ENCODE measurements around the gene FST.

The FST gene

GRCh38 chr5:53475320-53475719 lies 5.1 kb upstream of the FST start:
- DNase-seq (ENCODE audit: low read depth): no peak

GRCh38 chr5:53476019-53476418 lies 4.4 kb upstream of the FST start:
- DNase-seq (ENCODE audit: low read depth): no peak

- DNase-seq (ENCODE audit: low read depth): no peak
These were observed 3.6 kb upstream of the FST start for GRCh38 chr5:53476531-53477480.

GRCh38 chr5:53478411-53479044 lies 1.9 kb upstream of the FST start:
- no peak for DNase-seq (ENCODE audit: low read depth)

GRCh38 chr5:53479045-53479589 lies 1.3 kb upstream of the FST start:
- no peak for DNase-seq (ENCODE audit: low read depth)

GRCh38 chr5:53479590-53480415 lies 626 bp upstream of the FST start:
- no peak for DNase-seq (ENCODE audit: low read depth)

GRCh38 chr5:53481159-53481886 lies 894 bp downstream of the FST start:
- DNase-seq (ENCODE audit: low read depth): no peak

- DNase-seq (ENCODE audit: low read depth): no peak
These were observed 1.7 kb downstream of the FST start for GRCh38 chr5:53481887-53482716.

- no peak for DNase-seq (ENCODE audit: low read depth)
These were observed 2.5 kb downstream of the FST start for GRCh38 chr5:53482717-53483638.

GRCh38 chr5:53487436-53487835 lies 7.0 kb downstream of the FST start:
- DNase-seq (ENCODE audit: low read depth): no peak

- DNase-seq (ENCODE audit: low read depth): no peak
These were observed 7.8 kb downstream of the FST start for GRCh38 chr5:53488195-53488722.

- DNase-seq (ENCODE audit: low read depth): no peak
These were observed 10.3 kb downstream of the FST start for GRCh38 chr5:53490747-53491146.

- no peak for DNase-seq (ENCODE audit: low read depth)
These were observed 20.6 kb downstream of the FST start for GRCh38 chr5:53501054-53501453.

GRCh38 chr5:53503562-53504218 lies 23.3 kb downstream of the FST start:
- no peak for DNase-seq (ENCODE audit: low read depth)

- no peak for DNase-seq (ENCODE audit: low read depth)
These were observed 26.6 kb downstream of the FST start for GRCh38 chr5:53507013-53507412.

GRCh38 chr5:53508125-53508524 lies 27.7 kb downstream of the FST start:
- DNase-seq (ENCODE audit: low read depth): no peak

GRCh38 chr5:53512539-53512938 lies 32.1 kb downstream of the FST start:
- no peak for DNase-seq (ENCODE audit: low read depth)

GRCh38 chr5:53515988-53516387 lies 35.6 kb downstream of the FST start:
- DNase-seq (ENCODE audit: low read depth): no peak

- no peak for DNase-seq (ENCODE audit: low read depth)
These were observed 40.4 kb downstream of the FST start for GRCh38 chr5:53520813-53521212.

Data from stimulated activated CD8-positive, alpha-beta memory T cell treated with anti-CD3 and anti-CD28 coated beads, Interleukin-15, amount 100 ng/mL, for 1 hour (primary cell).